ENCODE data around the gene FLOT1. TPM values are rescaled to one million over a fixed set of nuclear protein-coding genes. Genes with fewer than 3 reads are reported as not detected.
"Not testable (repeated sequence)": the region's sequence is repeated elsewhere in the genome, so short reads cannot be mapped to it uniquely, and the experiment has no call there.

Gene FLOT1
- total RNA-seq, 1 donor from 2014 or later = 207 TPM

- DNase-seq (peak; percentile 74), ATAC-seq (ENCODE audit: poor library complexity) (peak; percentile 79)
- intact Hi-C loops (cut with DNase I) = no loop called here
Observed at GRCh38 chr6:30730601-30731435, 11.7 kb downstream of the FLOT1 start.

GRCh38 chr6:30727920-30728553 is 14.4 kb downstream of the FLOT1 start:
- DNase-seq (no peak), ATAC-seq (ENCODE audit: poor library complexity) (no peak)
- intact Hi-C loops (cut with DNase I) = no loop called here

- DNase-seq (no peak), ATAC-seq (ENCODE audit: poor library complexity) (no peak)
- intact Hi-C loops (cut with DNase I) = no loop called here
Observed at GRCh38 chr6:30726506-30727413, 15.7 kb downstream of the FLOT1 start.

GRCh38 chr6:30725713-30726505 is 16.6 kb downstream of the FLOT1 start:
- no peak for DNase-seq
- ATAC-seq (ENCODE audit: poor library complexity) = no peak
- intact Hi-C loops (cut with DNase I) = no loop called here

GRCh38 chr6:30724906-30725667 is 17.4 kb downstream of the FLOT1 start:
- ATAC-seq (ENCODE audit: poor library complexity) = no peak
- intact Hi-C loops (cut with DNase I) = no loop called here

GRCh38 chr6:30723843-30724741 is 18.4 kb downstream of the FLOT1 start:
- intact Hi-C loops (cut with DNase I) = loop anchor here (2.0 kb wide), 1 partner anchor 45 kb away; no protein-coding TSS in a partner anchor
- not testable (repeated sequence) for ATAC-seq (ENCODE audit: poor library complexity); DNase-seq

More at GRCh38 chr6:30724906-30725667, 17.4 kb downstream of the FLOT1 start:
- no peak for DNase-seq

- intact Hi-C loops (cut with DNase I) = loop anchor here (2.0 kb wide), 1 partner anchor 44 kb away; no protein-coding TSS in a partner anchor
- DNase-seq; ATAC-seq (ENCODE audit: poor library complexity): not testable (repeated sequence)
Observed at GRCh38 chr6:30723159-30723842, 19.2 kb downstream of the FLOT1 start.

- DNase-seq (peak; percentile 90), ATAC-seq (ENCODE audit: poor library complexity) (peak; percentile 4)
- intact Hi-C loops (cut with DNase I) = loop anchor here (2.0 kb wide), 1 partner anchor 44 kb away; no protein-coding TSS in a partner anchor
Observed at GRCh38 chr6:30722280-30723112, 20.0 kb downstream of the FLOT1 start.

GRCh38 chr6:30722025-30722279 is 20.5 kb downstream of the FLOT1 start:
- DNase-seq = peak; percentile 55
- intact Hi-C loops (cut with DNase I) = loop anchor here (2.0 kb wide), 1 partner anchor 43 kb away; no protein-coding TSS in a partner anchor
- not testable (repeated sequence) for ATAC-seq (ENCODE audit: poor library complexity)

- ATAC-seq (ENCODE audit: poor library complexity) (peak; percentile 81), DNase-seq (peak; percentile 95)
- intact Hi-C loops (cut with DNase I) = loop anchor here (2.0 kb wide), 1 partner anchor 43 kb away; no protein-coding TSS in a partner anchor
Observed at GRCh38 chr6:30721198-30722024, 21.1 kb downstream of the FLOT1 start.

GRCh38 chr6:30720738-30721197 is 21.7 kb downstream of the FLOT1 start:
- intact Hi-C loops (cut with DNase I) = no loop called here
- ATAC-seq (ENCODE audit: poor library complexity) (peak; percentile 23), DNase-seq (peak; percentile 81)

GRCh38 chr6:30719791-30720737 is 22.4 kb downstream of the FLOT1 start, which contains the start of gene TUBB:
TSS of gene TUBB (plus strand) at chr6:30720352. CDS start at chr6:30720507, 155 bp downstream.
- peak; percentile 98 for DNase-seq
- intact Hi-C loops (cut with DNase I) = loop anchor here (5.0 kb wide), 2 partner anchors 103 to 163 kb away; partner anchors contain the start of genes GNL1, MRPS18B, PPP1R10 and PRR3
- ATAC-seq (ENCODE audit: poor library complexity) = peak; percentile 81

- intact Hi-C loops (cut with DNase I) = loop anchor here (5.0 kb wide), 2 partner anchors 102 to 162 kb away; partner anchors contain the start of genes GNL1, MRPS18B, PPP1R10 and PRR3
- ATAC-seq (ENCODE audit: poor library complexity) (no peak), DNase-seq (no peak)
Observed at GRCh38 chr6:30719356-30719755, 23.1 kb downstream of the FLOT1 start.

Data from Right ventricle myocardium superior (tissue), 1 donor.